HCT116 (cell line): ENCODE data around the gene ORMDL3. TPM values are rescaled to one million over a fixed set of nuclear protein-coding genes. Genes with fewer than 3 reads are reported as not detected.

ENCODE experiments used
- ATAC-seq: fragments of 200-7000 bp; cut with Tn5 transposase; 2 replicates; pipeline ENCODE4 v1.9.1; 2020; ENCODE audit warnings: mild to moderate bottlenecking, moderate library complexity
- BruUV-seq: library from RNA; stranded (reverse); fragments of 400-500 nt; replicated peaks from 2 replicates; lab custom pipeline; 2021; lab: Mats Ljungman, UMichigan
- CTCF ChIA-PET: fragments of 300-600 bp; sonication (Branson Sonifier 250); formaldehyde crosslinking; loops from one replicate; lab custom pipeline; 2021; ENCODE audit warnings: antibody characterized with exemption; lab: Charles Lee
- POLR2A ChIA-PET: fragments of 300-600, 350-600 bp; sonication (Branson Sonifier 250); formaldehyde crosslinking; loops from one replicate; lab custom pipeline; 2021; ENCODE audit warnings: antibody characterized with exemption; lab: Charles Lee
- RAD21 ChIA-PET, 2 experiments: fragments of 300-600 bp; sonication (Branson Sonifier 250); formaldehyde crosslinking; loops; one replicate each; lab custom pipeline; 2023; ENCODE audit warnings: low total read pairs in 2 of 2; ENCODE audit not compliant: uncharacterized antibody in 2 of 2, unreplicated experiment in 2 of 2, low non-redundant PET in 1 of 2; lab: Charles Lee
- DNase-seq: peaks from one replicate; pipeline ENCODE4 v3.0.0-alpha.2; 2010; ENCODE audit warnings: low read depth, low spot score
- H2AFZ ChIP-seq: fragments of 200-600 bp; shearing (Covaris generic), sonication (generic); 2 replicates; pipeline ENCODE4 v1.6.1; 2017; ENCODE audit warnings: low read depth, mixed run types, mixed read lengths, antibody characterized with exemption, low read length; ENCODE audit not compliant: poor library complexity, severe bottlenecking
- H3K27ac ChIP-seq: 2 replicates; pipeline ENCODE4 v1.5.1; 2012; ENCODE audit warnings: low read depth, low read length
- H3K27me3 ChIP-seq: fragments of 200-600 bp; sonication (generic); 2 replicates; pipeline ENCODE4 v1.6.1; 2016; ENCODE audit warnings: mixed run types, low read length, mixed read lengths; ENCODE audit not compliant: insufficient read depth
- H3K36me3 ChIP-seq, 2 experiments: fragments of 200-500 bp in 1 of 2; fragments of 200-600 bp in 1 of 2; sonication (Bioruptor generic) in 1 of 2; sonication (generic) in 1 of 2; 2 replicates each; pipeline versions ENCODE4 v1.5.1 to v1.6.1; 2014 to 2016; ENCODE audit warnings: low read length in 2 of 2, inconsistent platforms in 1 of 2, mixed read lengths in 1 of 2, mixed run types in 1 of 2; ENCODE audit not compliant: insufficient read depth in 2 of 2, control insufficient read depth in 1 of 2
- H3K4me1 ChIP-seq, 2 experiments: fragments of 200-600 bp in 1 of 2; sonication (generic) in 1 of 2; 2 replicates each; pipeline versions ENCODE4 v1.5.1 to v1.6.1; 2012 to 2017; ENCODE audit warnings: low read length in 2 of 2, inconsistent platforms in 1 of 2, mild to moderate bottlenecking in 1 of 2, mixed read lengths in 1 of 2, mixed run types in 1 of 2, moderate library complexity in 1 of 2; ENCODE audit not compliant: insufficient read depth in 2 of 2, control insufficient read depth in 1 of 2
- H3K4me2 ChIP-seq: fragments of 200-600 bp; sonication (generic); 2 replicates; pipeline ENCODE4 v1.6.1; 2017; ENCODE audit warnings: mixed run types, low read length, mixed read lengths
- H3K4me3 ChIP-seq, 2 experiments: fragments of 200-600 bp in 1 of 2; sonication (generic) in 1 of 2; replicated peaks in 1 of 2; 2 replicates each; pipeline ENCODE4 v1.5.1; 2011 to 2016; ENCODE audit warnings: low read length in 2 of 2, control low read depth in 1 of 2, low read depth in 1 of 2, mild to moderate bottlenecking in 1 of 2, mixed read lengths in 1 of 2, mixed run types in 1 of 2
- H3K79me2 ChIP-seq: fragments of 200-600 bp; sonication (generic); 2 replicates; pipeline ENCODE4 v1.6.1; 2017; ENCODE audit warnings: mild to moderate bottlenecking, mixed run types, low read length, moderate library complexity, mixed read lengths; ENCODE audit not compliant: insufficient read depth
- H3K9ac ChIP-seq: fragments of 200-600 bp; sonication (generic); 2 replicates; pipeline ENCODE4 v1.6.1; 2016; ENCODE audit warnings: low read length, mixed read lengths
- H3K9me2 ChIP-seq: fragments of 200-600 bp; sonication (generic), shearing (Covaris generic); 2 replicates; pipeline ENCODE4 v1.6.1; 2017; ENCODE audit warnings: mixed run types, mild to moderate bottlenecking, moderate library complexity; ENCODE audit not compliant: insufficient read depth
- H3K9me3 ChIP-seq, 2 experiments: fragments of 200-500 bp in 1 of 2; fragments of 200-600 bp in 1 of 2; sonication (Bioruptor generic) in 1 of 2; sonication (generic) in 1 of 2; 2 replicates each; pipeline ENCODE4 v1.6.1; 2014 to 2017; ENCODE audit warnings: low read length in 2 of 2, mixed read lengths in 2 of 2, inconsistent platforms in 1 of 2, low read depth in 1 of 2, mild to moderate bottlenecking in 1 of 2, mixed run types in 1 of 2, moderate library complexity in 1 of 2; ENCODE audit not compliant: control insufficient read depth in 1 of 2, insufficient read depth in 1 of 2
- H4K20me1 ChIP-seq: fragments of 200-600 bp; sonication (generic), shearing (Covaris generic); 2 replicates; pipeline ENCODE4 v1.6.1; 2017; ENCODE audit warnings: mixed run types, mild to moderate bottlenecking, moderate library complexity; ENCODE audit not compliant: insufficient read depth
- CEBPB ChIP-seq: IDR thresholded peaks from 2 replicates; pipeline ENCODE4 v1.6.1; 2012; ENCODE audit warnings: low read depth
- JUND ChIP-seq: IDR thresholded peaks from 2 replicates; pipeline ENCODE4 v1.6.1; 2012
- MAX ChIP-seq: IDR thresholded peaks from 2 replicates; pipeline ENCODE4 v1.6.1; 2012
- RAD21 ChIP-seq: IDR thresholded peaks from 2 replicates; pipeline ENCODE4 v1.6.1; 2012; ENCODE audit warnings: low read depth, mild to moderate bottlenecking
- TCF7L2 ChIP-seq: IDR thresholded peaks from 2 replicates; pipeline ENCODE4 v1.7.0; 2011; ENCODE audit warnings: borderline replicate concordance, inconsistent platforms; ENCODE audit not compliant: insufficient read depth, insufficient read length; ENCODE audit errors: extremely low read depth
- ZBTB33 ChIP-seq: IDR thresholded peaks from 2 replicates; pipeline ENCODE4 v1.6.1; 2011; ENCODE audit warnings: mild to moderate bottlenecking, low read length, moderate library complexity; ENCODE audit not compliant: insufficient replicate concordance; ENCODE audit errors: extremely low read depth
- intact Hi-C: fragments of 100-400 bp; cut with micrococcal nuclease; formaldehyde crosslinking; loops from 2 replicates; pipeline ENCODE4 v1.10.0; 2022
- total RNA-seq: library from RNA; stranded (reverse); gene quantifications from one replicate; pipeline ENCODE4 v1.2.1, GENCODE V29; 2021; ENCODE audit not compliant: unreplicated experiment
- TF ChIP-seq, protein P1 (sequence below), 3 experiments: fragments of 200-600 bp in 1 of 3; sonication (generic) in 1 of 3; IDR thresholded peaks in 2 of 3; conservative IDR thresholded peaks in 1 of 3; 2 replicates each; pipeline ENCODE4 v1.5.1; 2012 to 2017; ENCODE audit warnings: low read depth in 2 of 3, low read length in 2 of 3, antibody characterized with exemption in 1 of 3, borderline replicate concordance in 1 of 3, control low read depth in 1 of 3, mild to moderate bottlenecking in 1 of 3, mixed read lengths in 1 of 3, mixed run types in 1 of 3, moderate library complexity in 1 of 3; ENCODE audit not compliant: insufficient read depth in 1 of 3

Gene ORMDL3
- total RNA-seq, 1 experiment from 2014 or later = 46.9 TPM

DNA sequence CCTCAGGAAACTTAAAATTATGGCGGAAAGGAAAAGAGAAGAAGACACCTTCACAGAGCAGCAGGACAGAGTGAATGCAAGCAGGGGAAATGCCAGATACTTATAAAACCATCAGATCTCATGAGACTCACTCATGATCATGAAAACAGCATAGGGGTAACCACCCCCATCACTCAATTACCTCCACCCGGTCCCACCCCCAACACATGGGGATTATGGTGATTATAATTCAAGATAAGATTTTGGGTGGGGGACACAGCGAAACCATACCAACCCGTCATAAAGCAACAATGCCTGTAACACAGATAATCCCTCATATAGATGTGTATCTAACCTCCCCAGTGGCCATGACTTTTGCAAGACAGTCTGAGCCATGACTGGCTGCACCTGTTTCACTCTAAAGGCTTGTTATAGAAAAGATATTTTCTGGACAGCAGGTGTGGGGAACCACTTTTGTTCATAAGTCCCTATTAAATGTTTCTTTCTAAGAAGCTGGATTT lies 28.4 kb upstream of the ORMDL3 start:
- TF ChIP-seq RAD21 (no peak), JUND (no peak), CEBPB (no peak), MAX (no peak), ZBTB33 (no peak), TCF7L2 (no peak)
- TF ChIP-seq, protein P1, sequence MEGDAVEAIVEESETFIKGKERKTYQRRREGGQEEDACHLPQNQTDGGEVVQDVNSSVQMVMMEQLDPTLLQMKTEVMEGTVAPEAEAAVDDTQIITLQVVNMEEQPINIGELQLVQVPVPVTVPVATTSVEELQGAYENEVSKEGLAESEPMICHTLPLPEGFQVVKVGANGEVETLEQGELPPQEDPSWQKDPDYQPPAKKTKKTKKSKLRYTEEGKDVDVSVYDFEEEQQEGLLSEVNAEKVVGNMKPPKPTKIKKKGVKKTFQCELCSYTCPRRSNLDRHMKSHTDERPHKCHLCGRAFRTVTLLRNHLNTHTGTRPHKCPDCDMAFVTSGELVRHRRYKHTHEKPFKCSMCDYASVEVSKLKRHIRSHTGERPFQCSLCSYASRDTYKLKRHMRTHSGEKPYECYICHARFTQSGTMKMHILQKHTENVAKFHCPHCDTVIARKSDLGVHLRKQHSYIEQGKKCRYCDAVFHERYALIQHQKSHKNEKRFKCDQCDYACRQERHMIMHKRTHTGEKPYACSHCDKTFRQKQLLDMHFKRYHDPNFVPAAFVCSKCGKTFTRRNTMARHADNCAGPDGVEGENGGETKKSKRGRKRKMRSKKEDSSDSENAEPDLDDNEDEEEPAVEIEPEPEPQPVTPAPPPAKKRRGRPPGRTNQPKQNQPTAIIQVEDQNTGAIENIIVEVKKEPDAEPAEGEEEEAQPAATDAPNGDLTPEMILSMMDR (IDR thresholded peaks at IDR 0.05 in 2 of 3, conservative IDR thresholded peaks at IDR 0.05 in 1 of 3; ENCODE audit: borderline replicate concordance in 1 of 3, insufficient read depth in 1 of 3, low read depth in 2 of 3, low read length in 2 of 3) = no peak
- Histone ChIP-seq H2AFZ (no peak overlapping the region), H3K4me3 (no peak overlapping the region), H3K9me3 (no peaks in the 10 kb centered on the region), H4K20me1 (no peaks in the 10 kb centered on the region), H3K27me3 (no peaks in the 10 kb centered on the region), H3K4me1 (peaks cover 15 to 27% of the 10 kb centered on the region in 2 experiments), H3K4me2 (no peak overlapping the region), H3K27ac (no peak overlapping the region), H3K9me2 (no peaks in the 10 kb centered on the region), H3K79me2 (no peaks in the 10 kb centered on the region), H3K9ac (no peak overlapping the region), H3K36me3 (no peaks in the 10 kb centered on the region)
- RAD21 ChIA-PET = interaction anchor here in 1 of 2 experiments (0.5 kb wide), 1 partner anchor 236 kb away, joined by 3 read pairs; no protein-coding TSS in a partner anchor
- BruUV-seq = no TSS peak
- POLR2A ChIA-PET = no interaction called here
- DNase-seq (no peak), ATAC-seq (no peak)
- intact Hi-C loops = loop anchor here (10.0 kb wide), 1 partner anchor 221 kb away; the partner anchor contains the start of genes GRB7 and MIEN1
- CTCF ChIA-PET = interaction anchor here (1.0 kb wide), 1 partner anchor 25 kb away, joined by 4 read pairs; the partner anchor contains the start of gene PSMD3
